GM19238 (cell line): ENCODE data around the gene SFXN5.

Experiments used
- DNase-seq: peaks from one replicate; pipeline ENCODE4 v3.0.0; 2011; ENCODE audit warnings: low spot score; ENCODE audit not compliant: insufficient read length

Gene SFXN5

GRCh38 chr2:72994991-72995380, 76.5 kb downstream of the SFXN5 start:
- DNase-seq: no peak

- DNase-seq: no peak
Observed at GRCh38 chr2:72994282-72994990, 77.1 kb downstream of the SFXN5 start.

GRCh38 chr2:72993933-72994280, 77.6 kb downstream of the SFXN5 start:
- no peak for DNase-seq

GRCh38 chr2:72993147-72993932, 78.2 kb downstream of the SFXN5 start:
- peak; percentile 56 for DNase-seq

GRCh38 chr2:72992734-72993102, 78.8 kb downstream of the SFXN5 start:
- no peak for DNase-seq

- no peak for DNase-seq
Observed at GRCh38 chr2:72991980-72992733, 79.4 kb downstream of the SFXN5 start.

- no peak for DNase-seq
Observed at GRCh38 chr2:72991439-72991725, 80.1 kb downstream of the SFXN5 start.

GRCh38 chr2:72990695-72991438, 80.6 kb downstream of the SFXN5 start:
- no peak for DNase-seq

GRCh38 chr2:72989770-72990556, 81.5 kb downstream of the SFXN5 start:
- DNase-seq: no peak

- DNase-seq: no peak
Observed at GRCh38 chr2:72988726-72989273, 82.7 kb downstream of the SFXN5 start.

GRCh38 chr2:72988041-72988440, 83.5 kb downstream of the SFXN5 start:
- no peak for DNase-seq

- DNase-seq: no peak
Observed at GRCh38 chr2:72985891-72986683, 85.4 kb downstream of the SFXN5 start.

GRCh38 chr2:72985136-72985535, 86.4 kb downstream of the SFXN5 start:
- DNase-seq: no peak

- no peak for DNase-seq
Observed at GRCh38 chr2:72984172-72984671, 87.3 kb downstream of the SFXN5 start.

- no peak for DNase-seq
Observed at GRCh38 chr2:72983500-72984161, 87.9 kb downstream of the SFXN5 start.

GRCh38 chr2:72982781-72983499, 88.6 kb downstream of the SFXN5 start:
- no peak for DNase-seq

- DNase-seq: no peak
Observed at GRCh38 chr2:72982219-72982618, 89.3 kb downstream of the SFXN5 start.

- DNase-seq: no peak
Observed at GRCh38 chr2:72981536-72981935, 90.0 kb downstream of the SFXN5 start.
